ENCODE measurements around the gene GART.
A peak's percentile ranks its signal among the peaks of the same experiment; 100 is the strongest.

GART gene

GRCh38 chr21:33478182-33478581 is 63.7 kb downstream of the GART start:
- Histone ChIP-seq H3K27me3 (ENCODE audit: insufficient read depth, low read length) (no peaks in the 10 kb centered on the region), H2AFZ (ENCODE audit: low read length) (no peak overlapping the region), H3K79me2 (ENCODE audit: insufficient read depth, low read length) (peaks cover 30% of the 10 kb centered on the region), H3K36me3 (ENCODE audit: insufficient read depth, low read length) (peaks cover 11% of the 10 kb centered on the region), H3F3A (ENCODE audit: insufficient read depth, low read length) (no peaks in the 10 kb centered on the region), H3K9ac (ENCODE audit: low read length) (peak overlapping the region; percentile 64), H3K27ac (ENCODE audit: low read depth, low read length, poor library complexity, severe bottlenecking) (peak overlapping the region; percentile 49), H3K4me3 (ENCODE audit: low read depth, low read length, poor library complexity, severe bottlenecking) (peak overlapping the region; percentile 71), H3K9me3 (ENCODE audit: low read length) (0 out of 2 replicates have a peak, but pooled peaks cover 3% of the 10 kb centered on the region), H3K4me1 (ENCODE audit: insufficient read depth, low read length, severe bottlenecking) (peaks cover 13% of the 10 kb centered on the region), H3K9me2 (ENCODE audit: low read depth, low read length) (no peaks in the 10 kb centered on the region), H4K20me1 (ENCODE audit: insufficient read depth, low read length) (no peaks in the 10 kb centered on the region), H3K4me2 (ENCODE audit: low read length) (peak overlapping the region; percentile 97)
- TF ChIP-seq, protein P1, sequence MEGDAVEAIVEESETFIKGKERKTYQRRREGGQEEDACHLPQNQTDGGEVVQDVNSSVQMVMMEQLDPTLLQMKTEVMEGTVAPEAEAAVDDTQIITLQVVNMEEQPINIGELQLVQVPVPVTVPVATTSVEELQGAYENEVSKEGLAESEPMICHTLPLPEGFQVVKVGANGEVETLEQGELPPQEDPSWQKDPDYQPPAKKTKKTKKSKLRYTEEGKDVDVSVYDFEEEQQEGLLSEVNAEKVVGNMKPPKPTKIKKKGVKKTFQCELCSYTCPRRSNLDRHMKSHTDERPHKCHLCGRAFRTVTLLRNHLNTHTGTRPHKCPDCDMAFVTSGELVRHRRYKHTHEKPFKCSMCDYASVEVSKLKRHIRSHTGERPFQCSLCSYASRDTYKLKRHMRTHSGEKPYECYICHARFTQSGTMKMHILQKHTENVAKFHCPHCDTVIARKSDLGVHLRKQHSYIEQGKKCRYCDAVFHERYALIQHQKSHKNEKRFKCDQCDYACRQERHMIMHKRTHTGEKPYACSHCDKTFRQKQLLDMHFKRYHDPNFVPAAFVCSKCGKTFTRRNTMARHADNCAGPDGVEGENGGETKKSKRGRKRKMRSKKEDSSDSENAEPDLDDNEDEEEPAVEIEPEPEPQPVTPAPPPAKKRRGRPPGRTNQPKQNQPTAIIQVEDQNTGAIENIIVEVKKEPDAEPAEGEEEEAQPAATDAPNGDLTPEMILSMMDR (IDR thresholded peaks at IDR 0.05; ENCODE audit: low read length) = no peak
- TF ChIP-seq EZH2 (IDR thresholded peaks at IDR 0.05; ENCODE audit: borderline replicate concordance, low read length) = no peak

DNA sequence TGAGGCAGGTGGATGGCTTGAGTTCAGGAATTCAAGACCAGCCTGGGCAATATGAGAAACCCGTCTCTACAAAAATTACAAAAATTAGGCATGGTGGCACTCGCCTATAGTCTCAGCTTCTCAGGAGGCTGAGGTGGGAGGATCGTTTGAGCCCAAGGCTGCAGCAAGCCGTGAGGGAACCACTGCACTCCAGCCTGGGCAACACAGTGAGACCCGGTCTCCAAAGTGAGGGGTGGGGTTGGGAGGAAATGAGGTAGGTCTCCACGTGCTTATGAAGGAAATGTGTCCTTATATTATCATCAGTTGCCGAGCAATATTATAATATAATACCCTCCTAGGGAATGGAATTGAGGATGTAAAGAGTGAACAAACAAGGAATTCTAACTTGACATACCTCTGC is 64.9 kb downstream of the GART start:
- Histone ChIP-seq H3F3A (ENCODE audit: insufficient read depth, low read length) (no peaks in the 10 kb centered on the region), H2AFZ (ENCODE audit: low read length) (no peak overlapping the region), H3K27me3 (ENCODE audit: insufficient read depth, low read length) (no peaks in the 10 kb centered on the region), H3K4me2 (ENCODE audit: low read length) (no peak overlapping the region), H3K4me3 (ENCODE audit: low read depth, low read length, poor library complexity, severe bottlenecking) (no peak overlapping the region), H4K20me1 (ENCODE audit: insufficient read depth, low read length) (no peaks in the 10 kb centered on the region), H3K27ac (ENCODE audit: low read depth, low read length, poor library complexity, severe bottlenecking) (no peak overlapping the region), H3K9me3 (ENCODE audit: low read length) (0 out of 2 replicates have a peak, but pooled peaks cover 3% of the 10 kb centered on the region), H3K79me2 (ENCODE audit: insufficient read depth, low read length) (peaks cover 42% of the 10 kb centered on the region), H3K4me1 (ENCODE audit: insufficient read depth, low read length, severe bottlenecking) (peaks cover 13% of the 10 kb centered on the region), H3K36me3 (ENCODE audit: insufficient read depth, low read length) (peaks cover 11% of the 10 kb centered on the region), H3K9ac (ENCODE audit: low read length) (no peak overlapping the region), H3K9me2 (ENCODE audit: low read depth, low read length) (no peaks in the 10 kb centered on the region)
- TF ChIP-seq, protein P1 (IDR thresholded peaks at IDR 0.05; ENCODE audit: low read length) = no peak
- no peak for TF ChIP-seq EZH2 (IDR thresholded peaks at IDR 0.05; ENCODE audit: borderline replicate concordance, low read length)

DNA sequence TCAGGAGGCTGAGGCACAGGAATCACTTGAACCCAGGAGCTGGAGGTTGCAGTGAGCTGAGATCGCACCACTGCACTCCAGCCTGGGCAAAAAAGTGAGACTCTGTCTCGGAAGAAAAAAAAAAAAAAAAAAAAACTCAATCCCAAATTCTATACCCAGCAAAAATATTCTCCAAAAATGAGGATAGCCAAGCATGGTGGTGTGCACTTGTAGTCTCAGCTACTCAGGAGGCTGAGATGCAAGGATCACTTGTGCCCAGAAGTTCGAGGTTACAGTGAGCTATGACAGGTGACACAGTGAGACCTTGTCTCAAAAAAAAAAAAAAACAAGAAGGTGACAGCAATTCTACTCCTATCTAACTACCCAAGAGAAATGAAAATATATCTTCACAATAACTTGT is 68.6 kb downstream of the GART start:
- Histone ChIP-seq H3K4me2 (ENCODE audit: low read length) (no peak overlapping the region), H4K20me1 (ENCODE audit: insufficient read depth, low read length) (no peaks in the 10 kb centered on the region), H3K36me3 (ENCODE audit: insufficient read depth, low read length) (peaks cover 11% of the 10 kb centered on the region), H3K4me1 (ENCODE audit: insufficient read depth, low read length, severe bottlenecking) (peaks cover 3% of the 10 kb centered on the region), H3K9ac (ENCODE audit: low read length) (no peak overlapping the region), H3K27me3 (ENCODE audit: insufficient read depth, low read length) (no peaks in the 10 kb centered on the region), H2AFZ (ENCODE audit: low read length) (no peak overlapping the region), H3K27ac (ENCODE audit: low read depth, low read length, poor library complexity, severe bottlenecking) (no peak overlapping the region), H3K79me2 (ENCODE audit: insufficient read depth, low read length) (peaks cover 58% of the 10 kb centered on the region), H3K4me3 (ENCODE audit: low read depth, low read length, poor library complexity, severe bottlenecking) (no peak overlapping the region), H3K9me2 (ENCODE audit: low read depth, low read length) (no peaks in the 10 kb centered on the region), H3K9me3 (ENCODE audit: low read length) (0 out of 2 replicates have a peak, but pooled peaks cover 3% of the 10 kb centered on the region), H3F3A (ENCODE audit: insufficient read depth, low read length) (no peaks in the 10 kb centered on the region)
- no peak for TF ChIP-seq EZH2 (IDR thresholded peaks at IDR 0.05; ENCODE audit: borderline replicate concordance, low read length)
- TF ChIP-seq, protein P1 (IDR thresholded peaks at IDR 0.05; ENCODE audit: low read length) = no peak
